HUES6 (cell line): ENCODE measurements around the gene CLSTN2.

Source experiments
- H3K27ac ChIP-seq: 2 replicates; pipeline ENCODE4 v1.7.0; 2013; ENCODE audit warnings: low read depth, mild to moderate bottlenecking, low read length, inconsistent platforms
- H3K27me3 ChIP-seq: 2 replicates; pipeline ENCODE4 v1.6.1; 2013; ENCODE audit warnings: low read length; ENCODE audit not compliant: control insufficient read depth, insufficient read depth
- H3K36me3 ChIP-seq: 2 replicates; pipeline ENCODE4 v1.6.1; 2013; ENCODE audit warnings: low read length; ENCODE audit not compliant: control insufficient read depth, insufficient read depth
- H3K4me1 ChIP-seq: 2 replicates; pipeline ENCODE4 v1.6.1; 2013; ENCODE audit warnings: low read length; ENCODE audit not compliant: control insufficient read depth, insufficient read depth
- H3K4me3 ChIP-seq: 2 replicates; pipeline ENCODE4 v1.5.1; 2013; ENCODE audit warnings: low read depth, low read length
- H3K9ac ChIP-seq: one replicate; pipeline ENCODE4 v1.6.1; 2013; ENCODE audit warnings: mild to moderate bottlenecking, low read length
- H3K9me3 ChIP-seq: 2 replicates; pipeline ENCODE4 v1.6.1; 2013; ENCODE audit warnings: low read depth, low read length; ENCODE audit not compliant: control insufficient read depth, insufficient read depth

CLSTN2 gene

GRCh38 chr3:140597792-140598191, 662.8 kb downstream of the CLSTN2 start:
- Histone ChIP-seq H3K27ac (no peak overlapping the region), H3K9me3 (no peaks in the 10 kb centered on the region), H3K27me3 (peaks cover 5% of the 10 kb centered on the region; the same call in 1 of the 2 replicates), H3K4me3 (no peak overlapping the region), H3K36me3 (no peaks in the 10 kb centered on the region), H3K9ac (no peak overlapping the region), H3K4me1 (no peaks in the 10 kb centered on the region)

- Histone ChIP-seq H3K36me3 (no peaks in the 10 kb centered on the region), H3K27me3 (no peaks in the 10 kb centered on the region), H3K27ac (no peak overlapping the region), H3K9ac (no peak overlapping the region), H3K4me3 (no peak overlapping the region), H3K9me3 (no peaks in the 10 kb centered on the region), H3K4me1 (no peaks in the 10 kb centered on the region)
Measured at GRCh38 chr3:140599009-140599408, 664.0 kb downstream of the CLSTN2 start.

- no peaks in the 10 kb centered on the region for H3K27me3 ChIP-seq
- H3K9me3 ChIP-seq, result no peaks in the 10 kb centered on the region
- H3K4me1 ChIP-seq, result no peaks in the 10 kb centered on the region
- H3K4me3 ChIP-seq, result no peak overlapping the region
- H3K9ac ChIP-seq, result no peak overlapping the region
- no peak overlapping the region for H3K27ac ChIP-seq
- H3K36me3 ChIP-seq, result no peaks in the 10 kb centered on the region
Measured at GRCh38 chr3:140599496-140599895, 664.5 kb downstream of the CLSTN2 start.

GRCh38 chr3:140601881-140602280, 666.9 kb downstream of the CLSTN2 start:
- H3K27ac ChIP-seq, result no peak overlapping the region
- no peaks in the 10 kb centered on the region for H3K36me3 ChIP-seq
- H3K4me1 ChIP-seq, result no peaks in the 10 kb centered on the region
- H3K4me3 ChIP-seq, result no peak overlapping the region
- no peak overlapping the region for H3K9ac ChIP-seq
- no peaks in the 10 kb centered on the region for H3K27me3 ChIP-seq
- no peaks in the 10 kb centered on the region for H3K9me3 ChIP-seq

- Histone ChIP-seq H3K9ac (no peak overlapping the region), H3K36me3 (no peaks in the 10 kb centered on the region)
Measured at GRCh38 chr3:140602781-140603180, 667.8 kb downstream of the CLSTN2 start.

GRCh38 chr3:140603766-140604165, 668.8 kb downstream of the CLSTN2 start:
- Histone ChIP-seq H3K9me3 (no peaks in the 10 kb centered on the region), H3K9ac (no peak overlapping the region), H3K27me3 (no peaks in the 10 kb centered on the region), H3K27ac (no peak overlapping the region), H3K4me1 (no peaks in the 10 kb centered on the region), H3K4me3 (no peak overlapping the region), H3K36me3 (no peaks in the 10 kb centered on the region)

More at GRCh38 chr3:140602781-140603180, 667.8 kb downstream of the CLSTN2 start:
- H3K9me3 ChIP-seq, result no peaks in the 10 kb centered on the region
- H3K4me3 ChIP-seq, result no peak overlapping the region
- H3K27me3 ChIP-seq, result no peaks in the 10 kb centered on the region
- no peaks in the 10 kb centered on the region for H3K4me1 ChIP-seq
- no peak overlapping the region for H3K27ac ChIP-seq

GRCh38 chr3:140610544-140610943, 675.6 kb downstream of the CLSTN2 start:
- H3K27me3 ChIP-seq, result no peaks in the 10 kb centered on the region
- no peak overlapping the region for H3K4me3 ChIP-seq
- no peak overlapping the region for H3K27ac ChIP-seq

GRCh38 chr3:140614001-140614400, 679.0 kb downstream of the CLSTN2 start:
- Histone ChIP-seq H3K4me1 (no peaks in the 10 kb centered on the region), H3K9ac (no peak overlapping the region), H3K27ac (no peak overlapping the region)

More at GRCh38 chr3:140610544-140610943, 675.6 kb downstream of the CLSTN2 start:
- Histone ChIP-seq H3K36me3 (no peaks in the 10 kb centered on the region), H3K4me1 (no peaks in the 10 kb centered on the region), H3K9me3 (no peaks in the 10 kb centered on the region), H3K9ac (no peak overlapping the region)

GRCh38 chr3:140617135-140617534, 682.1 kb downstream of the CLSTN2 start:
- Histone ChIP-seq H3K9ac (no peak overlapping the region), H3K36me3 (no peaks in the 10 kb centered on the region)

More at GRCh38 chr3:140614001-140614400, 679.0 kb downstream of the CLSTN2 start:
- no peaks in the 10 kb centered on the region for H3K9me3 ChIP-seq
- no peaks in the 10 kb centered on the region for H3K27me3 ChIP-seq
- H3K4me3 ChIP-seq, result no peak overlapping the region
- no peaks in the 10 kb centered on the region for H3K36me3 ChIP-seq

GRCh38 chr3:140626856-140627255, 691.9 kb downstream of the CLSTN2 start:
- H3K4me1 ChIP-seq, result no peaks in the 10 kb centered on the region
- H3K9ac ChIP-seq, result no peak overlapping the region
- no peaks in the 10 kb centered on the region for H3K27me3 ChIP-seq
- no peak overlapping the region for H3K4me3 ChIP-seq
- H3K27ac ChIP-seq, result no peak overlapping the region
- no peaks in the 10 kb centered on the region for H3K36me3 ChIP-seq
- no peaks in the 10 kb centered on the region for H3K9me3 ChIP-seq

More at GRCh38 chr3:140617135-140617534, 682.1 kb downstream of the CLSTN2 start:
- Histone ChIP-seq H3K4me3 (no peak overlapping the region), H3K4me1 (no peaks in the 10 kb centered on the region), H3K9me3 (no peaks in the 10 kb centered on the region), H3K27me3 (no peaks in the 10 kb centered on the region), H3K27ac (no peak overlapping the region)
